Neuronal stem cell (in vitro differentiated cells): ENCODE data around the gene CNIH2.
A peak's percentile ranks its signal among the peaks of the same experiment; 100 is the strongest.

ENCODE experiments used
- DNase-seq: peaks from one replicate; pipeline ENCODE4 v3.0.0-alpha.2; 2013; ENCODE audit warnings: low spot score
- H2AFZ ChIP-seq: one replicate; pipeline ENCODE4 v1.6.1; 2013; ENCODE audit warnings: mild to moderate bottlenecking, low read length, inconsistent platforms
- H2AK5ac ChIP-seq: 2 replicates; pipeline ENCODE4 v1.6.1; 2013; ENCODE audit warnings: low read depth, mild to moderate bottlenecking, inconsistent platforms, low read length, moderate library complexity, mixed read lengths
- H2BK120ac ChIP-seq: 2 replicates; pipeline ENCODE4 v1.6.1; 2013; ENCODE audit warnings: low read depth, mild to moderate bottlenecking, inconsistent platforms, low read length, moderate library complexity, mixed read lengths
- H2BK12ac ChIP-seq: one replicate; pipeline ENCODE4 v1.6.1; 2013; ENCODE audit warnings: low read length, inconsistent platforms
- H2BK15ac ChIP-seq: 2 replicates; pipeline ENCODE4 v1.6.1; 2013; ENCODE audit warnings: mild to moderate bottlenecking, low read length, inconsistent platforms, mixed read lengths
- H2BK5ac ChIP-seq: one replicate; pipeline ENCODE4 v1.6.1; 2013; ENCODE audit warnings: inconsistent platforms, mild to moderate bottlenecking, low read length, moderate library complexity
- H3K14ac ChIP-seq: one replicate; pipeline ENCODE4 v1.6.1; 2013; ENCODE audit warnings: low read length, inconsistent platforms
- H3K18ac ChIP-seq: 2 replicates; pipeline ENCODE4 v1.6.1; 2013; ENCODE audit warnings: low read length, inconsistent platforms
- H3K23ac ChIP-seq: 2 replicates; pipeline ENCODE4 v1.6.1; 2013; ENCODE audit warnings: low read depth, mild to moderate bottlenecking, mixed read lengths, low read length, inconsistent platforms; ENCODE audit not compliant: poor library complexity
- H3K27ac ChIP-seq: replicated peaks from 3 replicates; pipeline ENCODE4 v1.5.1; 2013; ENCODE audit warnings: low read length, inconsistent platforms
- H3K27me3 ChIP-seq, 3 experiments: 2 replicates each; pipeline ENCODE4 v1.6.1; 2013; ENCODE audit warnings: low read length in 3 of 3, mild to moderate bottlenecking in 2 of 3, inconsistent platforms in 1 of 3, low read depth in 1 of 3, mixed read lengths in 1 of 3, moderate library complexity in 1 of 3; ENCODE audit not compliant: control insufficient read depth in 3 of 3, insufficient read depth in 3 of 3
- H3K36me3 ChIP-seq, 2 donors: replicated peaks in 1 of 2; 2 replicates each; pipeline ENCODE4 v1.6.1; 2013; ENCODE audit warnings: low read length in 2 of 2; ENCODE audit not compliant: control insufficient read depth in 2 of 2, insufficient read depth in 2 of 2
- H3K4ac ChIP-seq: 2 replicates; pipeline ENCODE4 v1.6.1; 2013; ENCODE audit warnings: inconsistent platforms, mild to moderate bottlenecking, low read length, moderate library complexity
- H3K4me1 ChIP-seq, 2 donors: 1 replicate in 1 of 2; 2 replicates in 1 of 2; pipeline ENCODE4 v1.6.1; 2013; ENCODE audit warnings: low read length in 2 of 2, low read depth in 1 of 2; ENCODE audit not compliant: control insufficient read depth in 2 of 2, insufficient read depth in 1 of 2
- H3K4me2 ChIP-seq: one replicate; pipeline ENCODE4 v1.6.1; 2013; ENCODE audit warnings: mild to moderate bottlenecking, low read length, inconsistent platforms; ENCODE audit not compliant: insufficient read depth, poor library complexity, severe bottlenecking
- H3K4me3 ChIP-seq, 2 donors: 2 replicates each; pipeline ENCODE4 v1.5.1; 2013; ENCODE audit warnings: low read length in 2 of 2, mild to moderate bottlenecking in 2 of 2, inconsistent platforms in 1 of 2, moderate library complexity in 1 of 2
- H3K79me1 ChIP-seq: one replicate; pipeline ENCODE4 v1.6.1; 2013; ENCODE audit warnings: low read depth, mild to moderate bottlenecking, inconsistent platforms, low read length, moderate library complexity
- H3K9ac ChIP-seq: one replicate; pipeline ENCODE4 v1.6.1; 2013; ENCODE audit warnings: mild to moderate bottlenecking, low read depth, low read length, inconsistent platforms; ENCODE audit not compliant: poor library complexity
- H3K9me3 ChIP-seq, 2 donors: replicated peaks in 1 of 2; 2 replicates each; pipeline versions ENCODE3 to v1.6.1; 2013; ENCODE audit warnings: low read length in 2 of 2, mild to moderate bottlenecking in 2 of 2, inconsistent platforms in 1 of 2, low read depth in 1 of 2, mixed read lengths in 1 of 2, moderate library complexity in 1 of 2; ENCODE audit not compliant: control insufficient read depth in 2 of 2, insufficient read depth in 1 of 2
- H4K8ac ChIP-seq: one replicate; pipeline ENCODE4 v1.6.1; 2013; ENCODE audit warnings: low read depth, mild to moderate bottlenecking, inconsistent platforms, low read length, moderate library complexity
- H4K91ac ChIP-seq: one replicate; pipeline ENCODE4 v1.6.1; 2013; ENCODE audit warnings: low read length, low read depth, mild to moderate bottlenecking, inconsistent platforms; ENCODE audit not compliant: poor library complexity
- WGBS, 2 donors: extraction: QIAGEN DNeasy Blood & Tissue Kit; methylation state at CpG; one replicate each; pipeline ENCODE4 v1.1.7; 2013; ENCODE audit warnings: missing lambda C conversion rate in 2 of 2, mixed read lengths in 1 of 2; ENCODE audit not compliant: insufficient read length in 2 of 2, insufficient replicate concordance in 1 of 2; ENCODE audit errors: extremely low coverage in 2 of 2; 5-methylcytosine and 5-hydroxymethylcytosine counted together

The CNIH2 gene

DNA sequence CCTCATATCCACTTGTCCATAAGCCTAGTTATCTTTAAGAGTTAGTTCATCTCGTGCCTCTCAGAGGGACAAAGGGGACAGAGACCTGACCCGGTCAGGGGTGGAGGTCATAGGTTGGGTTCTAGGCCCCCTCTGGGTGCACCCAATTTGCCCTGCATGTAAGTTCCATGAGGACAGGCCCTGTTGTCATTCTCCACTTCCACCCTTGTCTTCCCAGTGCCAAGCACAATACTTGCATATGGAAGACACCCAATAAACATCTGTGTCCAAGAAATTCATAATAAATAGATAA lies 12.3 kb downstream of the CNIH2 start:
- Histone ChIP-seq H3K36me3 (peaks cover 8 to 18% of the 10 kb centered on the region in 2 donors), H2BK15ac (no peak overlapping the region), H3K9ac (no peak overlapping the region), H2BK120ac (no peak overlapping the region), H3K14ac (no peak overlapping the region), H3K4me2 (no peak overlapping the region), H3K23ac (no peak overlapping the region), H2BK12ac (no peak overlapping the region), H3K79me1 (peaks cover 8% of the 10 kb centered on the region), H2AK5ac (no peak overlapping the region), H3K27ac (no peak overlapping the region), H2BK5ac (no peak overlapping the region), H3K4me1 (peaks cover 9 to 14% of the 10 kb centered on the region in 2 donors), H4K8ac (no peak overlapping the region), H3K27me3 (peaks cover 19 to 46% (median 40%) of the 10 kb centered on the region in 3 experiments), H2AFZ (no peak overlapping the region), H3K4ac (no peak overlapping the region), H3K9me3 (peaks cover 0 to 5% of the 10 kb centered on the region in 2 donors), H3K4me3 (no peak overlapping the region), H3K18ac (no peak overlapping the region), H4K91ac (no peak overlapping the region)
- WGBS, 2 donors = no CpG with 5 or more reads among the region's 2 CpGs
- no peak for DNase-seq

DNA sequence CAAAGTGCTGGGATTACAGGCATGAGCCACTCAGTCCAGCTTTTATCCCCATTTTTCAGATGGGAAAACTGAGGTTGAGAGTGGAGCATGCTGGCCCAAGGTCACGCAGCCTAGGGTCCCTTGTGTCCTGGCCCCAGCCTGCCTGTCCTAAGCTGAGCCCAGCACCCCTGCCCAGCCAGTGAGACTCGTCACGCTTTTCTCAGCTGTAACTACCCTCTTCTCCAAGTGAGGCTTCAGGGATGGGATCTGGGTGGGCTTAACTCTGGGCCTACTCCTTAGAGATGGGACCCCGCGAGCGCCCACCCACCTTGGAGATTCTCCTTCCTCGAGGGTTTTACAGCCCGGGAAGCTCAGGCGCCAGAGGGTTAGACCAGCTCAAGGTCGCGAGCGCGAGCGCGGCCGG lies 13.3 kb downstream of the CNIH2 start:
- peaks cover 9 to 14% of the 10 kb centered on the region in 2 donors for H3K4me1 ChIP-seq
- no peak overlapping the region for H2AK5ac ChIP-seq
- H3K4me2 ChIP-seq = peak overlapping the region; percentile 57
- H3K79me1 ChIP-seq = peaks cover 10% of the 10 kb centered on the region
- no peak overlapping the region for H4K8ac ChIP-seq
- peak overlapping the region; percentile 66 for H2BK5ac ChIP-seq
- peaks cover 3 to 10% of the 10 kb centered on the region in 2 donors for H3K36me3 ChIP-seq
- H3K23ac ChIP-seq = no peak overlapping the region
- H3K4me3 ChIP-seq = peak overlapping the region in 1 of 2 donors; percentile 40
- no peak overlapping the region for H2BK120ac ChIP-seq
- H2AFZ ChIP-seq = no peak overlapping the region
- WGBS, 2 donors = no CpG with 5 or more reads among the region's 16 CpGs
- H2BK12ac ChIP-seq = no peak overlapping the region
- DNase-seq = no peak
- H3K14ac ChIP-seq = no peak overlapping the region
- no peak overlapping the region for H3K27ac ChIP-seq
- peaks cover 19 to 52% (median 40%) of the 10 kb centered on the region in 3 experiments for H3K27me3 ChIP-seq
- no peak overlapping the region for H2BK15ac ChIP-seq
- no peak overlapping the region for H3K18ac ChIP-seq
- peaks cover 0 to 5% of the 10 kb centered on the region in 2 donors for H3K9me3 ChIP-seq
- no peak overlapping the region for H3K9ac ChIP-seq
- no peak overlapping the region for H3K4ac ChIP-seq
- no peak overlapping the region for H4K91ac ChIP-seq

DNA sequence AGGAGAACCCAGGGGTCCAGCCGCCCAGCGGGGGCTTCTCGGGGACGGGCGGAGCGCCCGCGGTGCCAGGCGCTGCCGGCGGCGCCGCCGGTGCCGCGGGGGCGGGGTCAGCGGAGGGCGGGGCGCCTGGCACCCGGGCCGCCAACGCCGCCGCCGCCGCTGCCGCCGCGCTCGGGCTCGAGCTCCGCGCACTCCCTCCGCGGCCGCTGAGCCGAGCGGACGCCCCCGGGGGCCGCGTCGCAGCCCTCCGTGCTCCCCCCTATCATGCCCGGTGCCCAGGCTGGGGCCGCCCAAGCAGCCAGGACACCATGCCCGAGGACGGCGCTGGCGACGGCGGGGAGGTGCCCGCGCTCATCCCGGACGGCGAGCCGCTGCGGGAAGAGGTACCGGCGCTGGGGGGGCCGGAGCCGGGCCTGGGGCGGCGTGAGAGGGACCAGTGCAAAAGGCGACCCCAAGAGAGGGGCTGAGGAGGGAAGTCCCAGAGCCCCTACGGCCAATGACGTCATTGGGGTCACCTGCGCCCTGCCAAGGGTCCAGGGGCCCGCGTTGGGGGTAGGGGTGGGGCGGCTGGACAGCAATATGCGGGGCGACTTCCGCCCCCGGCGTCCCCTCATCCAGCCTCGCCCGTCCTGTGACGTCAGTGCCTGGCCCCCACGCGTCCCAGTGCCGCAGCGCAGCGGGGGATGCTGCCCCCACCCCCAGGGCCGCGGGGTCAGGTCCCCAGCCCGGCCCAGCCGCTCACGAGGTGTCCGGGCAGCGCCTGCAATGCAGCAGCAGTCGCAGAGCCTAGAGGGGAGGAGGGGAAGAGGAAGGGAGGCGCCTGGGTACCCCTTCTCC lies 13.9 kb downstream of the CNIH2 start, which contains the start of gene TMEM151A:
TMEM151A (plus strand) TSS at position 189 of the 837 bp plus-strand sequence; CDS start at position 309, 120 bp downstream.
- Histone ChIP-seq H3K4ac (no peak within 1 kb of the TSS), H3K18ac (peak within 1 kb of the TSS; percentile 85), H3K23ac (peak within 1 kb of the TSS; percentile 85), H3K14ac (peak within 1 kb of the TSS; percentile 2), H3K4me2 (peak within 1 kb of the TSS; percentile 57), H2BK12ac (no peak within 1 kb of the TSS), H3K79me1 (peaks cover 8% of the 10 kb centered on the region), H3K4me3 (peak within 1 kb of the TSS in 1 of 2 donors; percentile 71), H3K9me3 (peaks cover 0 to 5% of the 10 kb centered on the region in 2 donors), H4K91ac (peak within 1 kb of the TSS; percentile 22), H2BK5ac (peak within 1 kb of the TSS; percentile 66), H2AK5ac (no peak within 1 kb of the TSS), H3K36me3 (peaks cover 0 to 4% of the 10 kb centered on the region in 2 donors), H4K8ac (no peak within 1 kb of the TSS), H2AFZ (peak within 1 kb of the TSS; percentile 68), H2BK120ac (no peak within 1 kb of the TSS), H2BK15ac (peak within 1 kb of the TSS; percentile 24), H3K27me3 (peaks cover 19 to 58% (median 40%) of the 10 kb centered on the region in 3 experiments), H3K27ac (no peak within 1 kb of the TSS), H3K4me1 (peaks cover 9 to 14% of the 10 kb centered on the region in 2 donors), H3K9ac (no peak within 1 kb of the TSS)
- WGBS, 2 donors = no CpG with 5 or more reads among the region's 95 CpGs
- no peak for DNase-seq

GRCh38 chr11:66292543-66293332 lies 14.8 kb downstream of the CNIH2 start:
- no peak overlapping the region for H3K9ac ChIP-seq
- H3K23ac ChIP-seq = peak overlapping the region; percentile 85
- no peak overlapping the region for H3K4me3 ChIP-seq
- no peaks in the 10 kb centered on the region for H3K36me3 ChIP-seq
- peak overlapping the region; percentile 22 for H4K91ac ChIP-seq
- H3K27me3 ChIP-seq = peaks cover 19 to 67% (median 40%) of the 10 kb centered on the region in 3 experiments
- H3K27ac ChIP-seq = no peak overlapping the region
- peaks cover 0 to 5% of the 10 kb centered on the region in 2 donors for H3K9me3 ChIP-seq
- peak overlapping the region; percentile 24 for H2BK15ac ChIP-seq
- no peak overlapping the region for H2BK120ac ChIP-seq
- H2BK12ac ChIP-seq = no peak overlapping the region
- peaks cover 8% of the 10 kb centered on the region for H3K79me1 ChIP-seq
- H4K8ac ChIP-seq = no peak overlapping the region
- H3K4me2 ChIP-seq = peak overlapping the region; percentile 57
- no peak for DNase-seq
- no peak overlapping the region for H2AK5ac ChIP-seq
- H3K14ac ChIP-seq = peak overlapping the region; percentile 63
- peak overlapping the region; percentile 85 for H3K18ac ChIP-seq
- no peak overlapping the region for H2AFZ ChIP-seq
- WGBS, 2 donors = no CpG with 5 or more reads among the region's 17 CpGs
- H3K4me1 ChIP-seq = peaks cover 9 to 13% of the 10 kb centered on the region in 2 donors
- H3K4ac ChIP-seq = no peak overlapping the region
- no peak overlapping the region for H2BK5ac ChIP-seq
